Ectodermal cell (in vitro differentiated cells): Measurements from ENCODE around the gene TTC19.

ENCODE experiments used
- H3K27ac ChIP-seq: 2 replicates; pipeline ENCODE4 v1.7.0; 2013; ENCODE audit warnings: mild to moderate bottlenecking, low read depth, low read length; ENCODE audit not compliant: insufficient read depth, poor library complexity, severe bottlenecking
- H3K27me3 ChIP-seq: 2 replicates; pipeline ENCODE4 v1.7.0; 2013; ENCODE audit warnings: mild to moderate bottlenecking, low read length; ENCODE audit not compliant: insufficient read depth, control insufficient read depth, poor library complexity, severe bottlenecking
- H3K36me3 ChIP-seq: one replicate; pipeline ENCODE4 v1.7.0; 2013; ENCODE audit warnings: low read length; ENCODE audit not compliant: control insufficient read depth, insufficient read depth
- H3K4me1 ChIP-seq: one replicate; pipeline ENCODE4 v1.7.0; 2013; ENCODE audit warnings: low read length; ENCODE audit not compliant: control insufficient read depth, insufficient read depth
- H3K4me3 ChIP-seq: 2 replicates; pipeline ENCODE4 v1.7.0; 2013; ENCODE audit warnings: low read depth, low read length, control low read depth; ENCODE audit not compliant: insufficient read depth
- H3K9me3 ChIP-seq: 2 replicates; pipeline ENCODE4 v1.7.0; 2013; ENCODE audit warnings: mild to moderate bottlenecking, low read length, moderate library complexity; ENCODE audit not compliant: control insufficient read depth
- WGBS, 2 experiments: methylation state at CpG; one replicate each; pipeline ENCODE4 v1.1.7; 2013; ENCODE audit warnings: missing lambda C conversion rate in 2 of 2; 5-methylcytosine and 5-hydroxymethylcytosine counted together

TTC19 gene

DNA sequence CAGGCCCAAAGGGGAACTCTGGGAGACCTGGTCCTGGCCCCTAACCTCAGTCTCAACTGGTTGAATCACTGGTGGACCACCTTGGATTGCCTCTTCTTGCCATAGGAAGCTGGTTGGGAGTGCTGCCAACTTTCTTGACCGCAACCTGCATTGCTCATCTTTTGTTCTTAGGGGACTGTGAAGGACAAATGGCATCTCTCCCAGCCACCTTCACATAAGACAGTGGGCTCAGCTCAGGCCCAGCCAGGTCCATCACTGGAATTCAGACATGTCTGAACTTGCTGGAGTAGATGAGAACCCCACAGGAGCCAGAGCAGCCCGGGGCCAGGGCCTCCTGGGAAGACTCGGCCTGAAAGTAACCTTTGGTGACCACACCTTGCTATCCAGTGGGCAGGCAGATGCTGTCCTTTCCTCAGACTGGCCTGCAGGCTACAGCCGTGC, 35.9 kb upstream of the TTC19 start:
- Histone ChIP-seq H3K9me3 (no peaks in the 10 kb centered on the region), H3K27ac (no peak overlapping the region), H3K36me3 (no peaks in the 10 kb centered on the region), H3K4me3 (no peak overlapping the region), H3K4me1 (peaks cover 25% of the 10 kb centered on the region), H3K27me3 (no peaks in the 10 kb centered on the region)
- WGBS, 2 experiments = 88 to 95% methylated on average over 4 of the region's 4 CpGs

DNA sequence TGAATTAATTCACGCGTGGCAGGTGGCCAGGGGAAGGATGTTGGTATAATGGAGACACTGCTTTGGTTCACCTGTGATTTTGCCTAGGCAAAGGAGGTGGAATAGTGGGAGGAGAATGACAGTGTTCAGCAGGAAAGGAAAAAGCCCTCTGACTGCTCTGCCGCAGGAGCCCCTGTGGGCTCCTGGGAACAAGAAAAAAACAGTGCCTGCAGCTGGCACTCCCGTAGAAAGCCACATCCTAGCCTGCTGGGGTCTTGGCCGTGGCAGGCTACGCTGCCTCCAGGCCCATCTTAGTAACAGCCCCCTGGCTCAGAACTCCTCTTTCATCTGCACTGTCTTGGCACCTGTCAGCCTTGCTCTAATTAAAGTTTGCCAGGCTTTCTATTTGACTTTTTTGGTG, 34.1 kb upstream of the TTC19 start:
- Histone ChIP-seq H3K27ac (no peak overlapping the region), H3K36me3 (no peaks in the 10 kb centered on the region), H3K4me1 (peaks cover 25% of the 10 kb centered on the region), H3K27me3 (no peaks in the 10 kb centered on the region), H3K4me3 (no peak overlapping the region), H3K9me3 (no peaks in the 10 kb centered on the region)
- 33 to 39% methylated on average over 6 of the region's 6 CpGs for WGBS, 2 experiments

DNA sequence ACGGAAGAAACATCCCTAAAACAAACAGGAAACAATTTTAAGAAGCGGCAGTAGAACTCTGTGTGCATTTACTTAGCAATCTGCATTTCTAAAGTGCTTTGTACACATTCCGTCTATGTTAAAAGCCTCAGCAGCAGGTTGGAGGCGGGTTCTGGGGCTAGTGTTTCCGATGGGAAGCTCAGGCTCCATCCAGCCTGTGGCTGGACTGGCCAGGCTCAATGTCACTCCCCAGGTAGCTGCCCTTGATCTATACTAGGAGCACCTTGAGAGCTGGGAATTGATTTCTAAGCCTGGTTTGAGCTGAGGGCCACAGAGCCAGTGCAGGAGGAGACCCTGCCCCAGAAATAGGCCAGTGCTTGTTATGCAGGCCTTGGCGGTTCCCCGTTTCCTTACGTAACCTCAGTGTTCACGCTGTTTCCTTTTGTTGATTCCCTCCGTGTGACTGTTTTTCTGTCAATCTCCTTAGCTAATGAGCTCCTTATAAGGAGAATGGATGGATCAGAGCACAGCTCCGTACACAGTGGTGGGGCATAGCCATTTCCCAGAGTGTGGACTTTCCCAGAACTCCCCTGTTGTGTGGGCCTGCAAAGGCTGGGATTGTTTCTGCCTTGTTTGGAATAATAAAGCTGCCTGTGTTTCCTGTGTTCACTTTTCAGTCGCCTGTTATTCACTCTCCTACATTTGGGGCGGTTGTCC, 33.3 kb upstream of the TTC19 start:
- Histone ChIP-seq H3K4me1 (peaks cover 25% of the 10 kb centered on the region), H3K4me3 (peak overlapping the region; percentile 12), H3K36me3 (no peaks in the 10 kb centered on the region), H3K27me3 (no peaks in the 10 kb centered on the region), H3K27ac (peak overlapping the region; percentile 78), H3K9me3 (no peaks in the 10 kb centered on the region)
- 2 to 3% methylated on average over 13 of the region's 13 CpGs for WGBS, 2 experiments

DNA sequence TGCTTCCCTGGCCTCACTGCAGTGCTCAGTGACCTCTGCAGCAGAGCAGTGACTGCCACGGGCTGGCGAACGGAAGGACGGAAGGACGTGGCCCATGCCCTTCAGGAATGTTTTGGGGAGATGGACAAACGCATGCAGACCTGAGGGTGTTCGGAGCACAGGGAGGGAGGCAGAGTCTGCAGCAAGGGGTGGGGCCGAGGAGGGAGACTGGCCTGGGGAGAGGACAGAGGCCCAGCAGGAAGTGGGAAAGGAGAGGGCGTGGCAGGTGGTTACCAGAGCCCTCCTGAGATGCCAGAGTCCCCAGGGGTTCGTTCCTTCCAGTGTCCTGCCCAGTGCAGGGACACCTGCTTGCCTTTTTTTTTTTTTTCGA, 32.8 kb upstream of the TTC19 start:
- H3K36me3 ChIP-seq = no peaks in the 10 kb centered on the region
- H3K4me1 ChIP-seq = peaks cover 25% of the 10 kb centered on the region
- peak overlapping the region; percentile 12 for H3K4me3 ChIP-seq
- H3K9me3 ChIP-seq = no peaks in the 10 kb centered on the region
- 6% methylated on average over 11 of the region's 11 CpGs for WGBS, 2 experiments
- no peaks in the 10 kb centered on the region for H3K27me3 ChIP-seq
- H3K27ac ChIP-seq = peak overlapping the region; percentile 78

DNA sequence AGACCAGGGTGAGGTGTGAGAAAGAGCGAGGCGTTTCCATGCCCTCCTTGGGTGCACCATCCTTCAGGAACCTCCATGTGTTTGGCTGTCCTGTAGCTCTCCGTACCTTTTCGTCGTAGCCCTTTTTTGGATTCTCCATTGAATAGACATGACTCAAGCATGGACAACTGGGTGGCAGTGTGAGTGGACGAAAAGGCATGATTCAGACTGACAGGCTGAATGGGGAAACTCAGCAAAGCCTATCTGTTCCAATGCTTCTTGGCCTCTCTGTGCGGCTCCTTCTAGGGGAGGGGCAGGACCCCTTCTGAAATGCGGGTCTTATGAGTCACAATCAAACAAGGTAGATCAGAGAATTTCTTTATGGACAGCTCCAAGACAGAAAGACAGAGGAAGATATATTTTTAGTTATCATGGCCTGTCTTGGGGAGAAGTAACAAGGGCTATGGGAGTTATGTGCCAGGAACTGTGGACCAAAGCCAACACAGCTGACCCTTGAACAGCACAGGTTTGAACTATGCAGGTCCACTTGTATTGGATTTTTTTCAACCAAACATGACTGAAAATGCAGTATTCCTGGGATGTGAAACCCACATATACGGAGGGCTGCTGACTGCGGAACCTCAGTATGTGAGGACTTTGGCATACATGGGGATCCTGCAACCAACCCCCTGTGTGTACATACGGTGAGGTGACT, 31.8 kb upstream of the TTC19 start:
- Histone ChIP-seq H3K27me3 (no peaks in the 10 kb centered on the region), H3K4me3 (no peak overlapping the region), H3K27ac (no peak overlapping the region), H3K9me3 (no peaks in the 10 kb centered on the region), H3K4me1 (peaks cover 25% of the 10 kb centered on the region), H3K36me3 (no peaks in the 10 kb centered on the region)
- WGBS, 2 experiments = 91% methylated on average over 11 of the region's 11 CpGs

DNA sequence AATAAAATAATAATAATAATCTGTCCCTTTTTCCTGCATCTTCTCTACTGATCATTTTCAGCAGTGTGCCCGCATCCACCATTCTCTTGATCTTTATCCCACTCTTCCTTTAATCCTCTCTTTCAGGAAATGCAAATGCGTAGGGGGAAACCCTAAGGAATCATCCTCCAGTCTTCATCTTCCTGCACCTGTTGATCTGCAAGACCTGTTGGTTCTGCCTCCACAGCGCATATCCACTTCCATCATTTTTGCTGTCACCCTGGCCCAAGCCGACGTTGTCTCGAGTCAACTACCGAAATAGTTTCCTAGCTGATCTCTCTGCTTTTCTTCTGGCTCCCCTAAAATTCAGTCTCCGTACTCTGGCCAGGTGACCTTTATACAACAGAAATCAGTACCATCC, 30.2 kb upstream of the TTC19 start:
- Histone ChIP-seq H3K36me3 (no peaks in the 10 kb centered on the region), H3K4me1 (peaks cover 25% of the 10 kb centered on the region), H3K27ac (no peak overlapping the region), H3K9me3 (no peaks in the 10 kb centered on the region), H3K27me3 (no peaks in the 10 kb centered on the region), H3K4me3 (no peak overlapping the region)
- WGBS, 2 experiments = 89 to 94% methylated on average over 8 of the region's 8 CpGs

DNA sequence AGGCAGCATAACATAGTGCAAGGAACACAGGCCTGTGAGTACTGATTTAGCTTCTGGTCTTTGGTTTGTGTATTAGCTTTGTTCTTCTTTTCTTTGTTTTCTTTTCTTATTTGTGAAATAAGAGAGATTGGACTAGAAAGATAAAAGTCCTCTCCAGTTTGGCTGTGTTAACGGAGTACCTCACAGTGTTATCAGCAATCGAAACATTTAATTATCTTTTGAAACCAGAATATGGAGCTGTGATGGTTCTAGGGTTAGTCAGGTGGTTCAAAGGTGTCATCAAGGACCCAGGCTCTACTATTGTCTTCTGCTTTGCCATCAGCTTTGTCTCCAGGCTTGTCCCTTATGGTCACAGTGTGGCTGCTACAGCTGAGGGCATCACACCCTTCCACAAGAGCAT, 29.1 kb upstream of the TTC19 start:
- H3K9me3 ChIP-seq = no peaks in the 10 kb centered on the region
- no peak overlapping the region for H3K4me3 ChIP-seq
- 100% methylated on average over 2 of the region's 2 CpGs for WGBS, 2 experiments
- H3K36me3 ChIP-seq = no peaks in the 10 kb centered on the region
- H3K4me1 ChIP-seq = peaks cover 21% of the 10 kb centered on the region
- no peaks in the 10 kb centered on the region for H3K27me3 ChIP-seq
- H3K27ac ChIP-seq = no peak overlapping the region

DNA sequence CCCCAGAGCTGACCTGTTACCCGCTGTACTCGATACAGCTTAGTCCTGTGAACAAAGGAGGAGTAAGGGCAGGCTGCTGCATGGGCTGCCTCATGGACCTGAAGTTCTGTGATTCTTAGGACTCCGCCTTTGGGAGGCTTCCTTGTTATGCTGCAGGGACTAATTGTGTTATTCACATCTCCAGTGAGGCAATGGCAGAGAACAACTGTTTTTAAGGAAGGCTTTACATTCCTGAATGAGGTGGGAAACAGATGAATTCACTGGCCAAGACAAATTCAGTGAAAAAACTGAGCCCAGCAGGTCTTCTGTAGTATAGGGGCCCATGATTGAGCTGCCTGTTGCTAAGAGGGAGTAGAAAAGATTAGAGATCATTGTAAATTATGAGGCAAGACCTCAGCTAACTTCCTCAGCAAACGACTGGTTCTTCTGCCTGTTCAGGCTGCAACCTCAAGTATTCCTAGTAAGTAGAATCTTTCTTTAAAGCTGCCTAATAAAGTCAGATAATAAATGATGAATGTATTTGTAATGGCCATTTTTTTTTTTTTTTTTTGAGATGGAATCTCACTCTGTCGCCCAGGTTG, 28.4 kb upstream of the TTC19 start:
- Histone ChIP-seq H3K27ac (no peak overlapping the region), H3K4me1 (peaks cover 14% of the 10 kb centered on the region), H3K36me3 (no peaks in the 10 kb centered on the region), H3K4me3 (no peak overlapping the region), H3K9me3 (no peaks in the 10 kb centered on the region), H3K27me3 (no peaks in the 10 kb centered on the region)
- 82 to 85% methylated on average over 5 of the region's 5 CpGs for WGBS, 2 experiments

DNA sequence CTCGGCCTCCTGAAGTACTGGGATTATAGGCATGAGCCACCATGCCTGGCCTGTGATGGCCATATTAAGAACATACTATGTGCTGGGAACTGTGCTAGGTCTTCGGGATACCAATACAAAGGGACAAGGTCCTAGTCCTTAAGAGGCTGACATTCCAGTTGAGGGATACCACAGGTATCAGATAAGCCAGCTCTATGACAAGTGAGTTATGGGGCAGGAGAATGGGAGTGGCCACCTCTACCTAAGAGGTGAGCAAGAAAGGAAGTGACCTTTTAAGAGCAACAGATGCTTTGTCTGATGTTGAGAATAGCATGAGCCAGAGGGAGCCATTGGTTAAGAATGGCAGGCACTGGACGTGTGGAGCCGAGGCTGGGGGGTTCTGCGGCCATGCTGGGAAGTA, 27.7 kb upstream of the TTC19 start:
- peaks cover 7% of the 10 kb centered on the region for H3K4me1 ChIP-seq
- H3K36me3 ChIP-seq = no peaks in the 10 kb centered on the region
- H3K27me3 ChIP-seq = no peaks in the 10 kb centered on the region
- 91% methylated on average over 5 of the region's 5 CpGs for WGBS, 2 experiments
- H3K4me3 ChIP-seq = no peak overlapping the region
- H3K27ac ChIP-seq = no peak overlapping the region
- H3K9me3 ChIP-seq = no peaks in the 10 kb centered on the region

DNA sequence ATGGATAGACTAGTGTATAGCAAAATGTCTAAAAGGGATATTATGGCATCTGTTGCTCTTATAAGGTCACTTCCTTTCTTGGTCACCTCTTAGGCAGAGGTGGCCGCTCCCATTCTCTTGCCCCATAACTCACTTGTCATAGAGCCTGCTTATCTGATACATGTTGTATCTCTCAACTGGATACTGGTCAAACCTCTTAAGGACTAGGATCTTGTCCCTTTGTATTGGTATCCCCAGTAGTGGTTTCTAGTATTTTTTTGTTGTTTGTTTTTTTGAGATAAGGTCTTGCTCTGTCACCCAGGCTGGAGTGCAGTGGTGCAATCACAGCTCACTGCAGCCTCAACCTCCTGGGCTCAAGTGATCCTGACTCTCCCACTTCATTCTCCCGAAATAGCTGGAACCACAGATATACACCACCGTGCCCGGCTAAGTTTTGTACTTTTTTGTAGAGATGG, 27.1 kb upstream of the TTC19 start:
- Histone ChIP-seq H3K27me3 (no peaks in the 10 kb centered on the region), H3K4me3 (no peak overlapping the region), H3K36me3 (peaks cover under 1% of the 10 kb centered on the region), H3K27ac (no peak overlapping the region), H3K4me1 (peaks cover under 1% of the 10 kb centered on the region), H3K9me3 (no peaks in the 10 kb centered on the region)
- WGBS, 2 experiments = 87 to 88% methylated on average over 4 of the region's 4 CpGs
